ENCODE results near the gene SET. TPM values are rescaled to one million over a fixed set of nuclear protein-coding genes. Genes with fewer than 3 reads are reported as not detected.

SET gene
- total and polyA plus RNA-seq, 2 donors (not counting 1 experiment from before 2014, with no cell fraction given), result 54.9 to 309 TPM

- H3K27ac ChIP-seq (ENCODE audit: low read length in 2 of 2), result no peak overlapping the region
- no peak overlapping the region for H3K4me3 ChIP-seq (ENCODE audit: control extremely low read depth in 1 of 5, extremely low read depth in 1 of 5, insufficient read depth in 1 of 5, low read depth in 2 of 5, low read length in 4 of 5)
- ChIA-PET CTCF (no interaction called here), POLR2A (interaction anchor here (0.6 to 0.7 kb wide), 2 partner anchors 8 to 37 kb away, joined by 3 to 8 read pairs; partner anchors contain the start of gene SET)
- WGBS (ENCODE audit: insufficient coverage), result 97% methylated on average over 5 of the region's 5 CpGs
- peaks cover 9% of the 10 kb centered on the region for H3K4me1 Mint-ChIP-seq
- H4K20me1 ChIP-seq (ENCODE audit: control insufficient read depth, insufficient read depth, low read length, poor library complexity, severe bottlenecking), result no peaks in the 10 kb centered on the region
- peaks cover 28% of the 10 kb centered on the region for H3K79me2 ChIP-seq (ENCODE audit: control insufficient read depth, insufficient read depth, low read length)
- no peaks in the 10 kb centered on the region for H3K27me3 Mint-ChIP-seq
- intact Hi-C loops (cut with micrococcal nuclease), result no loop called here
- H3K9ac ChIP-seq (ENCODE audit: low read length), result no peak overlapping the region
- H3K27me3 ChIP-seq (replicated peaks in 1 of 4; ENCODE audit: control extremely low read depth in 1 of 4, control insufficient read depth in 3 of 4, insufficient read depth in 4 of 4, low read length in 3 of 4), result no peaks in the 10 kb centered on the region
- DNase-seq (no peak), ATAC-seq (ENCODE audit: low read depth) (no peak)
- no peaks in the 10 kb centered on the region for H3K9me3 Mint-ChIP-seq (ENCODE audit: insufficient read depth)
- no peak overlapping the region for H3K4me2 ChIP-seq (replicated peaks; ENCODE audit: low read depth, low read length, poor library complexity, severe bottlenecking)
- no peaks in the 10 kb centered on the region for H3K36me3 ChIP-seq (replicated peaks in 1 of 2; ENCODE audit: control extremely low read depth in 1 of 2, control insufficient read depth in 1 of 2, extremely low read depth in 1 of 2, insufficient read depth in 2 of 2, low read length in 1 of 2)
- no peak overlapping the region for H2AFZ ChIP-seq (ENCODE audit: insufficient read depth, low read depth, low read length, poor library complexity, severe bottlenecking)
- H3K27ac Mint-ChIP-seq, result no peak overlapping the region
- TF ChIP-seq CTCF (IDR thresholded peaks at IDR 0.05) (no peak), EZH2 (IDR thresholded peaks at IDR 0.05; ENCODE audit: borderline replicate concordance, insufficient read depth, low read depth, low read length, poor library complexity, severe bottlenecking) (no peak)
- H3K4me3 Mint-ChIP-seq, result no peak overlapping the region
- peaks cover 2 to 7% of the 10 kb centered on the region in 2 donors for H3K4me1 ChIP-seq (ENCODE audit: control insufficient read depth in 2 of 2, insufficient read depth in 2 of 2, low read length in 2 of 2)
- H3K9me3 ChIP-seq (ENCODE audit: control extremely low read depth in 1 of 3, control insufficient read depth in 2 of 3, insufficient read depth in 1 of 3, low read length in 2 of 3), result no peaks in the 10 kb centered on the region
Observed at GRCh38 chr9:128651798-128652197, 37.2 kb upstream of the SET start.

DNA sequence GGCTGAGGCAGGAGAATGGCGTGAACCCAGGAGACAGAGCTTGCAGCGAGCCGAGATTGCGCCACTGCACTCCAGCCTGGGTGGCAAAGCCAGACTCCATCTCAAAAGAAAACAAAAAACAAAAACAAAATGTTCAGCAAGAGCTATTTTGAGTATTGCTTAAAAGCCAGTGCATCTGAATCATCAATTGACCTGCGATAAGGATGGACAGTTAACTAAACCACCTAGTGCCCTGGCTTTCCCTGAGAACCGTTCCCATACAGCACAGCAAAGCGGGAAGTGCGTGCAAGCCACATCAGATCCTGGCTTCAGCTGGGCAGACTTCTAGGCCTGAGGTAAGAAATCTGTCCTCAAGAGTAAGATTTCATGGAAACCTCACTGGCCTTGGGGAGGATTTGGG, 35.1 kb upstream of the SET start:
- Histone ChIP-seq H3K4me3 (ENCODE audit: control extremely low read depth in 1 of 5, extremely low read depth in 1 of 5, insufficient read depth in 1 of 5, low read depth in 2 of 5, low read length in 4 of 5) (no peak overlapping the region), H3K27me3 (replicated peaks in 1 of 4; ENCODE audit: control extremely low read depth in 1 of 4, control insufficient read depth in 3 of 4, insufficient read depth in 4 of 4, low read length in 3 of 4) (no peaks in the 10 kb centered on the region), H3K9ac (ENCODE audit: low read length) (no peak overlapping the region), H3K4me2 (replicated peaks; ENCODE audit: low read depth, low read length, poor library complexity, severe bottlenecking) (no peak overlapping the region), H3K27ac (ENCODE audit: low read length in 2 of 2) (no peak overlapping the region), H4K20me1 (ENCODE audit: control insufficient read depth, insufficient read depth, low read length, poor library complexity, severe bottlenecking) (no peaks in the 10 kb centered on the region), H3K36me3 (replicated peaks in 1 of 2; ENCODE audit: control extremely low read depth in 1 of 2, control insufficient read depth in 1 of 2, extremely low read depth in 1 of 2, insufficient read depth in 2 of 2, low read length in 1 of 2) (no peaks in the 10 kb centered on the region), H3K79me2 (ENCODE audit: control insufficient read depth, insufficient read depth, low read length) (peaks cover 16% of the 10 kb centered on the region), H3K4me1 (ENCODE audit: control insufficient read depth in 2 of 2, insufficient read depth in 2 of 2, low read length in 2 of 2) (peaks cover 2 to 14% of the 10 kb centered on the region in 2 donors), H3K9me3 (ENCODE audit: control extremely low read depth in 1 of 3, control insufficient read depth in 2 of 3, insufficient read depth in 1 of 3, low read length in 2 of 3) (no peaks in the 10 kb centered on the region), H2AFZ (ENCODE audit: insufficient read depth, low read depth, low read length, poor library complexity, severe bottlenecking) (no peak overlapping the region)
- Mint-ChIP-seq H3K4me3 (peak overlapping the region; percentile 9), H3K27ac (no peak overlapping the region), H3K9me3 (ENCODE audit: insufficient read depth) (no peaks in the 10 kb centered on the region), H3K27me3 (no peaks in the 10 kb centered on the region), H3K4me1 (peaks cover 13% of the 10 kb centered on the region)
- ATAC-seq (ENCODE audit: low read depth) (no peak), DNase-seq (no peak)
- 98% methylated on average over 7 of the region's 8 CpGs for WGBS (ENCODE audit: insufficient coverage)
- ChIA-PET CTCF (interaction anchor here (1.1 to 1.9 kb wide), 2 partner anchors 35 to 48 kb away, joined by 3 to 6 read pairs; partner anchors contain the start of genes PKN3 and SET), POLR2A (no interaction called here)
- intact Hi-C loops (cut with micrococcal nuclease), result no loop called here
- no peak for TF ChIP-seq CTCF (IDR thresholded peaks at IDR 0.05)
- TF ChIP-seq EZH2 (IDR thresholded peaks at IDR 0.05; ENCODE audit: borderline replicate concordance, insufficient read depth, low read depth, low read length, poor library complexity, severe bottlenecking), result no peak

Data from B cell (primary cell).